GM21381 (cell line): Measurements from ENCODE around the gene RPP25L.

Source experiments
- ATAC-seq: cut with Tn5 transposase; IDR thresholded peaks from one replicate; pipeline ENCODE4 v1.9.1; 2021; ENCODE audit warnings: mild to moderate bottlenecking, moderate library complexity; ENCODE audit not compliant: unreplicated experiment

RPP25L gene

DNA sequence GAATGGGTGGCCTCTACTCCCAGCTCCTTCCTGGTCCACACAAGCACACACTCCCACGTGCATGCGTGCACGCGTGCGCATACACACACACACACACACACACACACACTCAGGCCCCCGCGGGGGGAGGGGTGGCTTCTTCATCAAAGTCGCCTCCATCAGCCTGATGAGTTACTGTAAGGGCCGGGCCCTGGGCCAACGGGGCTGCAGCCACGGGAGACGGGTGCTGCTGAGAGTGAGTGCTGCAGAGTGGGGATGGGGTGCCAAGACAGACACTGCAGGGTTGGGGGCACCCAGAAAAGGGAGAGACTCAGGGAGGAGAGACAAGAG, 40.5 kb downstream of the RPP25L start:
- no peak for ATAC-seq

DNA sequence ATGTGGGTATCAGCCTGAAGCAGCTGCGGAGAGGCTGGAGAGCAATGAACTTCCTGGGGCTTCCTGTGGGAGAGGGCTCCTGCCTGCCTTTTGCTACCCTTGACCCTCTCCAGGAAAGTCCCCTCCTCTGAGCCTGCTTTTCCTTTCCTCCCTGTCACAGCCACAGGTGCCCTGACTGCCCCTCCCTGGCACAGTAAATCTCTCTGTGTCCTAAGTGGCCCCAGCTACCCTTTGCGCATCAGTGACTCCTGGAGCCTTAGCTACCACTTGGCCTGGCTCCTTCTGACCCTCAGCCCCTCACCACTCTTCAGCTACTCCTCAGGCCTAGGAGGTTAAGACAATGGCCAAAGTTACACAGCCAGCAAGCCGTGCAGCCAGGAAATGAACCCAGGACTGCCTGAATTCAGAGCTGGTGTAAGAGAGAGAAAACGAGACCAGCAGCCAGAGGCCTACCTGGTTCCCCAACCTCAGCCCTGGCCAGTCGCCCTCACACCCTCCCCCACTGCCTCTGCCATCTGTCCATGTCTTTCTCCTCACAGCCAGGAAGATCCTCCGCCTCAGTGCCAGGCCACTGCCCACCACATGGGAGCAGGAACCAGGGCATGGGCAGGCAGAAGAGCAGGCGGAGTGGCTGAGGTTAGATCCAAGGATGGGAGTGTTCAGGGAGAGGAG, 41.0 kb downstream of the RPP25L start:
- no peak for ATAC-seq

DNA sequence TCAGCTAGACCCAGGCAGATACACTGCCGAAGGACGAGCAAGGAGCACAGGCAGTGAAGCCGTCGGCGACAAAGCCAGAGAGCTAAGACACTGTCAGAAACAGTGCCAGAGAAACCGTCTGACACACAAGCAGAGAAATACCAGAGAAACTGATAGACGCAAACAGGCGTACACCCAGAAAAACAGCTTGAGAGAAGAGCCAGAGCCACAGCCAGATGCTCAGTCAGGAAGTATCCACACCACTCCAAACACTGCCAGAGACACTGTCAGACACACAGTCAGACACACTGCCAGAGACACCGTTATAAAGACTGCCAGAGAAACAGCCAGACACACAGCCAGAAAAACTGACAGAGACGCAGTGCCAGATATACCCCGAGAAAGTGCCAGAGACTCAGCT, 41.5 kb downstream of the RPP25L start:
- ATAC-seq = no peak

DNA sequence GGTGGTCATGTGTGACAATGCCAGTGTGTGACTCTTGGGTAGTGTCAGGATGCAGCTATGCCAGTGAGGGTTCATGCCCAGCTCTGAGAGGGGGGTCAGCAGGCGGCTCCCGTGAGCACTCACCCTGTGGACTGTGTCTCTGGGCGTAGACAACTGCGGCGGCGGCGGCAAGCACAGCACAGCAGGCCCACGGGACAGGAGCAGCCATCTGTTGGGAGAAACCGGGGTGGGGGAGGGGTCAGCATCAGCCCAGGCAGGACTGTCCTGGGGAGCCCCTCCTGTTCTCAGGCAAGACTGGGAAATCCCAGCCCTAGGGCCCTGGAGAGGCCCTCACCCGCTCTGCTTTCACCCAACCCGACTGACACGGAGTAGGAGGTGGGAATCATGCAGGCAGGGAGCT, 43.1 kb downstream of the RPP25L start:
- no peak for ATAC-seq

DNA sequence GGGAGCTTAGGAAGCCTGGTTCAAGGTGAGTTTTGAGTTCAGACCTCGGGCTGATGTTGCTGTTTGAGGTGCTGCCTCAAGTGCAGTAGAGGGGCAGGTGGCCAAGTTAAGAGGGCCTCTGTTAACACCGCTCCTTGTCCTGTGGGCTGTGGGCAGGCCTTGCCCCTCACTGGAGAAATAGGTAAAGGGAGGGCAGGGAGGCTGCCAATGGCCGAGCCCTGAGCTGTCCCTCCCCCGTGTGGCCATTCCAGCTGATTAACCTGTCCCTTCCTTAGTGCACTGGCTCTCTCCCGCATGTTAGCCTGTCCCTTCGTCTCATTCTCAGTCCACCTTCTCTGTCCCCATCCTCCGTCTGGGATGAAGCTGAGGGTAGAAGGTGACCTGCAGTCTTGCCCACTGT, 43.8 kb downstream of the RPP25L start:
- no peak for ATAC-seq

DNA sequence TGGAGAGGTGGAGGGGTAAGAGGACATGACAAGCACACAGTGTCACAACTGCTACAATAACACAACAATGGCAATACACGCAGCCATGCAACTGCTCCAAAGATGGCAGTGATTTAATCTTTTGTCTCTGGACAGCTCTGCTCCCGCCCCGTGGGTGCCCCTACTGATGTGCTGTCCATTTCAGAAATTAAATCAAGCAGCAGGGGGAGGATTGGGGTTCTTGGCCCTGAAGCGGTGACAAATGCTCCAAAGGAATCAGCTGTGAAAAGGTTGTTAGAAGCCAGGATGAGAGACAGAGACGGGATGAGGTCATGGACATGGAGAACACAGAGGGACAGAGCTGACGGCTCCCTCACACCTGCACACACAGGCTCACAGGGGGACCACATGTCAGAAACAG, 44.9 kb downstream of the RPP25L start:
- no peak for ATAC-seq

DNA sequence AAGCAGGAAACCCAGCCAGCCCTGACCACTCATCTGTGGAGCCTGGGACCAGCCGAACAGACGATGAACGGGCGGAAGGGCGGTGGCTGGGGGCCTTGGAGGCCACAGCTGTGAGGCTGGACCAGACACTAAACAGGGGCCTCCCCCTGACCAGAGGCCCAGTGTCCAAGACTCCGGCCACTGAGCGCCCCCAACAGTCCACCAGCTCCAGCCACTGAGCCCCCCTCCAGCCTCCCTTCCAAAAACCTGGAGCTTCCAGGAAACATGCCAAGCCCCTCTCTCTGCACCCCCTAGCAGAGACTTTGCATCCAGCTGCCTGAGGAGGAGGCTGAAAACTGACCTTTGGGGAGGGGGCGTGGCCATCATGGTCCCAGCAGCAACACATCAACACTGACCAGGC, 45.6 kb downstream of the RPP25L start:
- no peak for ATAC-seq

DNA sequence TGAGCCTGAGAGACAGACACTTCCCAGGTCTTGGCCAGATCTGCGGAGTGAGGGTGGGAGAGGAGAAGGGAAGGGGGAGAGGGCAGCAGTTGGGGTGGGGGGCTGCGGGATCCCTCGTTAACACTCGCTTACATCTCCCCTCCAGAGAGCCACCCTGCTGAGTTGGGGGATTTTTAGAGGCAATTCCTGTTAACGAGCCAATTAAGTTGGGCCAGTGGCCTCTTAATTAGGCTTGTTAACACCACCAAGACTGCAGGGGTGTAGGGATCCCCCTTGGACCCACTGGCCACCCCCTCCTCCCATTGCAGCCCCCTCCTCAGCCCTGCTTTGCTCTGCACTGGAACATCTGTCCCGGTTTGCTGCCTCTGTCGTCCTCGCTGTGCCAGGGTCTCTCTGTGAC, 46.0 kb downstream of the RPP25L start:
- no peak for ATAC-seq

DNA sequence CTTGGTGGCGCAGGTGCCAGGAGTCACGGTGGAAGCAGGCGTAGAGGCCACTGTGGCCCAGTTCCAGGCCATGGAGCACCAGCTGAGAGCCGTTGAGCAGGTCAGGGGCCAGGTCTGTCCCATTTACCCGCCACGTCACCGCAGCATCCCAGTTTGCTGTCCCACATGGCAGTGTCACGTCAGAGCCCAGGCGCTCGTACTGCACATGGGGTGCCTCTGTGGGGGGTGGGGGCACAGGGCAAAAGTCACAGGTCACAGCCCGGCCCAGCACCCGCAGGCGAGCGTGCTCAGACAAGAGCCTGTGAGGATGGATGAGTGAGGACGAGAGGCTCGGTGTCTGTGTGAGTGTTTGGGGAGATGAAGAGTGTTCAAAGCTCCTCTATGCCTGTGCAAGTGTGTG, 47.3 kb downstream of the RPP25L start:
- ATAC-seq = no peak

DNA sequence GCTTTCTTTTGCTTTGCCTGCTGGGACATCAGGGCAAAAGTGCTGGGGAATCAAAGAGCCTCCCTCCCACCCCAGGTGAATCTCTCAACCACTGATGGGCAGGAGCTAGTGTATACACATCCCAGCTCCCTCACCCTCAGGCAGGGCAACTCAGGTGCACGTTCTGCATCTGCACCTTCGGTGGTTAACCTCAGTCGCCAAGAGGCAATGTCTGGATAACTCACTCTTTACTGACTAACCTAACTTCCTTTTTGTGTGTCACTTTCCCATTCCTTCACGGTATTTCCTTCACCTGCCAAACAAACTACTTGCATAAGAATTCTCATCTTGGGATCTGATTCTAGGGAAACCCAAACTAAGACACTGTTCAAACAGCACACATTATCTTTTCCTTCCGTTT, 48.6 kb downstream of the RPP25L start:
- ATAC-seq = no peak

DNA sequence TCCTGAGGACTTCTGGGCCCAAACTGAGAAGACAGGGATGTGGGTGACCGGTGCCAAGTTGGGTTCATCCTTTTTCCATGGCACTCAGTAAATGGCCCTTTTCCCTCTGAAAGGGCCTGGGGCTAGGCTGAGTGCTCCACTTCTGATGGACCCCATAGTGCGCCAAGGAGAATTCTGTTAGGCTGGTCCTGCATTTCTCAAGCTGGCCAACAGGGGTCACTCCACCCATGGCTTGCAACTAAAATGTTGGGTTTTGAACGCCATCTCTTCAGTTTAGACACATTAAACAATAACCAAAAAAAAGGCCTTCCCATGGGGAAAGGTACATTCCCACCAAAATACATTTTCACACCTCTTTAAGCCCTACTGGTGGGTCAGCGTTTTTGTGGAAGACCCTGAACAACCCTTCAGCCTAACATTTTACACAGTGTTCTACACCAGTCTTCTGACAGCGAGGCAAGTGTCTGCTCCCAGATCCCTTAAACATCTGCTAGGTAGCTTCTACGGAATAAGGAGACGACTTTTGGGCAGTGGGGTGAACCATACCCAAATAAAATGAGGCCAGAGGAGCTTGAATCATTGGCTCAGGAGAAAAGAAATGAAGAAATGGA, 49.7 kb downstream of the RPP25L start:
- no peak for ATAC-seq

DNA sequence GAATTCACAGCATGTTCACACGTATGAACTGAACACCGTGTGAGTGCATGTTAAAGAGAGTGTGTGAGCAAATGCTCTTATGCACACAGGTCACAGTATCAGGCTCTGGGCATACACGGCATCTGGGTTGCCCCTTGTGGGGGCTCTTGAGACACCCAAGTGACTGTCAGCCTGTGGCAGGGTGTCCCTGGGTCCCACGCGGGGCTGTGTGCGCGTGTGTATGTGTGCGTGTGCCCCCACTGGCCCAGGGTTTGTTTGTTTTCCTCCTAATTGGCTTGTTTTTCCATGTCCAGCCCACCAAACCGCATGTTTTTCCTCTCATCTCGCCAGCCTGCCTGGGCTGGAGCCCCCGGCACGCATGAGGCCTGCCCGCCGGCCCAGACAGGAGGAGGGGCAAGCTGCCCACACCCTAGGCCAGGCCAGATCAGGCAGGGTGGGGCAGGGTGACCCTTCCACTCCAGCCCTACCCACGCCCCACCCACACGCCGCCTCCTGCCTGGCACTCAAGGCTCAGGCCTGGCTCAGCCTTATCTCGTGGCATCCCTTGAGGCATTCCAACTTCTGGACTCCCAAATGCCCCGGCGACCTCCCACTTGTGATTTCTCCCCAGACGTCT, 51.2 kb downstream of the RPP25L start:
- ATAC-seq = no peak
